ENCODE data around the gene NCOA5.

GRCh38 chr20:46078954-46079353, 10.8 kb downstream of the NCOA5 start:
- TF ChIP-seq, protein P1, sequence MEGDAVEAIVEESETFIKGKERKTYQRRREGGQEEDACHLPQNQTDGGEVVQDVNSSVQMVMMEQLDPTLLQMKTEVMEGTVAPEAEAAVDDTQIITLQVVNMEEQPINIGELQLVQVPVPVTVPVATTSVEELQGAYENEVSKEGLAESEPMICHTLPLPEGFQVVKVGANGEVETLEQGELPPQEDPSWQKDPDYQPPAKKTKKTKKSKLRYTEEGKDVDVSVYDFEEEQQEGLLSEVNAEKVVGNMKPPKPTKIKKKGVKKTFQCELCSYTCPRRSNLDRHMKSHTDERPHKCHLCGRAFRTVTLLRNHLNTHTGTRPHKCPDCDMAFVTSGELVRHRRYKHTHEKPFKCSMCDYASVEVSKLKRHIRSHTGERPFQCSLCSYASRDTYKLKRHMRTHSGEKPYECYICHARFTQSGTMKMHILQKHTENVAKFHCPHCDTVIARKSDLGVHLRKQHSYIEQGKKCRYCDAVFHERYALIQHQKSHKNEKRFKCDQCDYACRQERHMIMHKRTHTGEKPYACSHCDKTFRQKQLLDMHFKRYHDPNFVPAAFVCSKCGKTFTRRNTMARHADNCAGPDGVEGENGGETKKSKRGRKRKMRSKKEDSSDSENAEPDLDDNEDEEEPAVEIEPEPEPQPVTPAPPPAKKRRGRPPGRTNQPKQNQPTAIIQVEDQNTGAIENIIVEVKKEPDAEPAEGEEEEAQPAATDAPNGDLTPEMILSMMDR (IDR thresholded peaks at IDR 0.05) = no peak
- TF ChIP-seq POLR2A (IDR thresholded peaks at IDR 0.05) = no peak
